MCF 10A (cell line): ENCODE data around the gene CADM4. TPM values are rescaled to one million over a fixed set of nuclear protein-coding genes. Genes with fewer than 3 reads are reported as not detected.

ENCODE experiments used
- BruUV-seq: library from RNA; stranded (reverse); fragments of 400-500 nt; replicated peaks from 2 replicates; lab custom pipeline; 2021; lab: Mats Ljungman, UMichigan
- CTCF ChIA-PET: fragments of 300-600 bp; sonication (Branson Sonifier 250); formaldehyde crosslinking; extraction: SDS; loops from one replicate; lab custom pipeline; 2021; ENCODE audit warnings: antibody characterized with exemption, inconsistent platforms; lab: Yijun Ruan, JAX
- POLR2A ChIA-PET: fragments of 300-600, 350-650 bp; sonication (Branson Sonifier 250); formaldehyde crosslinking; extraction: SDS; loops from one replicate; lab custom pipeline; 2020; ENCODE audit warnings: antibody characterized with exemption, inconsistent platforms; lab: Yijun Ruan, JAX
- DNase-seq: peaks from one replicate; pipeline ENCODE4 v3.0.0-alpha.2; 2018; ENCODE audit not compliant: unreplicated experiment
- H3K27ac Mint-ChIP-seq: one replicate; pipeline ENCODE4 v1.8.0; 2022; ENCODE audit warnings: mild to moderate bottlenecking, low read depth, mixed read lengths; ENCODE audit not compliant: unreplicated experiment
- H3K27me3 Mint-ChIP-seq: one replicate; pipeline ENCODE4 v1.8.0; 2022; ENCODE audit warnings: mixed read lengths; ENCODE audit not compliant: insufficient read depth, unreplicated experiment
- H3K36me3 Mint-ChIP-seq: one replicate; pipeline ENCODE4 v1.8.0; 2022; ENCODE audit warnings: mild to moderate bottlenecking, moderate library complexity, mixed read lengths; ENCODE audit not compliant: insufficient read depth, unreplicated experiment
- H3K4me1 Mint-ChIP-seq: one replicate; pipeline ENCODE4 v1.8.0; 2022; ENCODE audit warnings: mixed read lengths; ENCODE audit not compliant: insufficient read depth, unreplicated experiment
- H3K4me3 Mint-ChIP-seq: one replicate; pipeline ENCODE4 v1.8.0; 2022; ENCODE audit warnings: mild to moderate bottlenecking, moderate library complexity, mixed read lengths; ENCODE audit not compliant: unreplicated experiment
- H3K9me3 Mint-ChIP-seq: one replicate; pipeline ENCODE4 v1.8.0; 2022; ENCODE audit warnings: mixed read lengths; ENCODE audit not compliant: unreplicated experiment
- CTCF ChIP-seq: fragments of 200-600 bp; IDR thresholded peaks from one replicate; pipeline ENCODE4 v1.8.0; 2022; ENCODE audit warnings: antibody characterized with exemption, mild to moderate bottlenecking; ENCODE audit not compliant: unreplicated experiment
- intact Hi-C: fragments of 100-400 bp; cut with micrococcal nuclease; formaldehyde crosslinking; loops from 2 replicates; pipeline ENCODE4 v1.14.1; 2022
- total RNA-seq: library from RNA; stranded (reverse); gene quantifications from 2 replicates; pipeline ENCODE4 v1.2.3, GENCODE V29; 2022

The CADM4 gene
- total RNA-seq, 1 experiment from 2014 or later, result 3.2 TPM

DNA sequence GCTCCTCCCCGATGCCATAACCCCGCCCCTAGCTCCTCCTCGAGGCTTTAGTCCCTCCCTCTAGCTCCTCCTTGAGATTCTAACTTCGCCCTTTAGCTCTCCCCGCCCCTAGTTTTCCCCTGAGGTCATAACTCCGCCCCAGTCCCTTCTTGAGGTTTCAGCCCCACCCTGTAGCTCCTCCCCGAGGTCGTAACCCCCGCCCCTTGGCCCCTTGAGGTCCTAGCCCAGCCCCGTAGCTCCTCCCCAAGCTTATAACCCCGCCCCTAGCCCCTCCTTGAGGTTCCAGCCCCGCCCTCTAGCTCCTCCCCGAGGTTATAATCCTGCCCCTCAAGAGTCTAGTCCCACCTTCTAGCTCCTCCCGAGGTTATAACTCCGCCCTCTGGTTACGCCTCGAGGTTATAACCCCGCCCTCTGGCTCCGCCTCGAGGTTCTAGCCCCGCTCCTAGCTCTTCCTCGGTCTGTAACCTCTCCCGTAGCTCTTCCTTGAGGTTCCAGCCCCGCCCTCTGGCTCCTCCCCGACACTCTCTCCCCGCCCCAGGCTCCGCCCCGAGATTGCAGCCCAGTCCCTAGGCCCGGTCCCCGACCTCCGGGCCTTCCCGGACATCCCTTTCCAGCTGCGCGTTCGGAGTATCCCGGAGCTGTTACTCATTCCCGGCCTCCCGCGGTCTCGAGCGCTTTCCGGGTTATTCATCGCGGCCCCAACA is 28.9 kb upstream of the CADM4 start:
- BruUV-seq, result no TSS peak
- Mint-ChIP-seq H3K9me3 (no peaks in the 10 kb centered on the region), H3K27ac (peak overlapping the region; percentile 79), H3K4me3 (peak overlapping the region; percentile 78), H3K36me3 (peaks cover 47% of the 10 kb centered on the region), H3K27me3 (no peaks in the 10 kb centered on the region), H3K4me1 (peaks cover 24% of the 10 kb centered on the region)
- no peak for TF ChIP-seq CTCF
- POLR2A ChIA-PET, result interaction anchor here (0.6 to 4.1 kb wide), 26 partner anchors 9 to 1452 kb away, joined by 3 to 53 read pairs (median 6); partner anchors contain the start of genes IRGQ, KCNN4, SMG9 and ZNF428
- intact Hi-C loops, result loop anchor here (1.0 to 10.0 kb wide), 4 partner anchors 32 to 134 kb away; partner anchors contain the start of gene ZNF575
- DNase-seq, result peak; percentile 100
- CTCF ChIA-PET, result interaction anchor here (0.5 to 3.3 kb wide), 18 partner anchors 15 to 902 kb away, joined by 3 to 20 read pairs (median 4); no protein-coding TSS in a partner anchor

GRCh38 chr19:43667876-43668405 is 28.3 kb upstream of the CADM4 start:
- Mint-ChIP-seq H3K27ac (peak overlapping the region; percentile 79), H3K4me1 (peaks cover 24% of the 10 kb centered on the region), H3K36me3 (peaks cover 50% of the 10 kb centered on the region), H3K9me3 (no peaks in the 10 kb centered on the region), H3K27me3 (no peaks in the 10 kb centered on the region), H3K4me3 (peak overlapping the region; percentile 78)
- POLR2A ChIA-PET, result interaction anchor here (0.6 to 4.1 kb wide), 24 partner anchors 10 to 1452 kb away, joined by 3 to 53 read pairs (median 6); partner anchors contain the start of genes IRGQ, KCNN4, SMG9 and ZNF428
- intact Hi-C loops, result loop anchor here (2.0 to 10.0 kb wide), 2 partner anchors 33 to 133 kb away; partner anchors contain the start of gene ZNF575
- CTCF ChIA-PET, result interaction anchor here (0.5 to 3.3 kb wide), 16 partner anchors 15 to 903 kb away, joined by 3 to 20 read pairs (median 4); no protein-coding TSS in a partner anchor
- DNase-seq, result no peak
- BruUV-seq, result no TSS peak
- TF ChIP-seq CTCF, result no peak

DNA sequence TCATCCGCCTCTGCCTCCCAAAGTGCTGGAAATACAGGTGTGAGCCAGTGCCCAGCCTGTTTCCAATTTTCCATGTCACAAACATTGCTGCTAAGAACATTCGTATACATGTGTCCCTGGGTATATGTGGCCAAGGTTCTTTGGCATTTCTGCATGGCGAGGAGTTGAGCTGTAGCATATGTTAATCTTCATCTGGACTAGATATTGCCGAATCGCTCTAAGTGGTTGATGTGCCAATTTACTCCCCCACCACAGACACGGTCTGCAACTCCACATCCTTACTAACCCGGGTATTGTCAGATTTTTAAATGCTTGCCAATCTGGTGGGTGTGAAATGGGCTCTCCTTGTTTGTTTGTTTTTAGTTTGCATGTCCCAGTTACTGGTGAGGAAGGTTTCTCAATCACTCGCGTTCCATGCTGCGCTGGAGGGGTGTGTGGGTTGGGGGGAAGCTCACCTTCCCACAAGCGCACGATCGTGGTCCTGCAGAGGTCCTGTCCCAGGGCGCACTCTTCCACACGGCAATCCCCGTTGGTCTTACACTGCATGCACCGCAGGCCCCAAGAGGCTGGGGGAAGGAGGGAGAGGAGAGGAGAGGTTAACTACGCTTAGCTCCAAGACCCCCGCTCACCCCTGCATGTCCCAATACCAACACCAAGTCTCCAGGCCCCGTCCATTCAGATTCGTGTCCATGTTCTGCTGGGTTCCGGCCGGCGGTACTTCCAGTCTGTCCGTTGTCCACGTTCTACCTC is 27.7 kb upstream of the CADM4 start:
- no TSS peak for BruUV-seq
- peaks cover 22% of the 10 kb centered on the region for H3K4me1 Mint-ChIP-seq
- CTCF ChIA-PET, result interaction anchor here (0.8 to 3.3 kb wide), 4 partner anchors 14 to 139 kb away, joined by 3 to 20 read pairs (median 6); no protein-coding TSS in a partner anchor
- H3K27ac Mint-ChIP-seq, result peak overlapping the region; percentile 79
- H3K27me3 Mint-ChIP-seq, result no peaks in the 10 kb centered on the region
- intact Hi-C loops, result loop anchor here (10.0 kb wide), 1 partner anchor 132 kb away; the partner anchor contains the start of gene ZNF575
- peak overlapping the region; percentile 78 for H3K4me3 Mint-ChIP-seq
- no peak for TF ChIP-seq CTCF
- POLR2A ChIA-PET, result interaction anchor here (0.6 to 4.1 kb wide), 7 partner anchors 10 to 139 kb away, joined by 3 to 53 read pairs (median 19); partner anchors contain the start of genes IRGQ, KCNN4, SMG9 and ZNF576
- H3K36me3 Mint-ChIP-seq, result peaks cover 55% of the 10 kb centered on the region
- H3K9me3 Mint-ChIP-seq, result no peaks in the 10 kb centered on the region
- DNase-seq, result no peak
